DMS53 treated with DMSO at 0.1 percent for 48 hours (cell line): Measurements from ENCODE around the gene ADARB2.

ENCODE experiments used
- DNase-seq: peaks from one replicate; lab custom pipeline; 2025; ENCODE audit not compliant: unreplicated experiment; lab: John Stamatoyannopoulos, UW

Gene ADARB2

DNA sequence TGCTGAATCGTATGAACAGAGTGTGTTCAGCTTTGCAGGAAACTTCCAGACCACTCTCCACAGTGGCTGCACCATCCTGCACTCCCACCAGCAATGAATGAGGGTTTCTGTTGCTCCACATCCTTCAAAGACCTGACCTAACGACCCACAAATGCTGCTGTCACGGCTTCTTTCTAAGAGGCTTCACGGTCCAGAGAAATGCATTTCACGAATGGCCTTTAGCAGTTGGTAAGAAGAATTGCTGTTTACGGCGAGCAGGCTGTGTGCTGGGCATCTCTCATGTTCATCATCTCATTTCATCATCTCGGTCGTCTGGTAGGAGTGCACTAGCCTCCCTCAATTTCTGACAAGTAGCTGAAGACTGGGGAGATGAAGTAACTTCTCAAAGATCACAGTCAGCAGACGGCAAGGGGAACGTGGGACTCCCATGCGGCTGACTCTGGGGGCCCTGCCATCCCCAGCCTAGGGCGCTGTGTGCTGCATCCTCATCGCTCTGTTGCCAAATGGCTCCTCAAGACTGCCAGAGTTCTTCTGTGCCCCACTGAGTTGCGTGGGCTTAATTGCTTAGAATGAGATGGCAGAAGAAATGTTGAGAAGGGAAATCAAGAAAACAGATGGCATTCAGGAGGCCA, 72.9 kb downstream of the ADARB2 start:
- no peak for DNase-seq

DNA sequence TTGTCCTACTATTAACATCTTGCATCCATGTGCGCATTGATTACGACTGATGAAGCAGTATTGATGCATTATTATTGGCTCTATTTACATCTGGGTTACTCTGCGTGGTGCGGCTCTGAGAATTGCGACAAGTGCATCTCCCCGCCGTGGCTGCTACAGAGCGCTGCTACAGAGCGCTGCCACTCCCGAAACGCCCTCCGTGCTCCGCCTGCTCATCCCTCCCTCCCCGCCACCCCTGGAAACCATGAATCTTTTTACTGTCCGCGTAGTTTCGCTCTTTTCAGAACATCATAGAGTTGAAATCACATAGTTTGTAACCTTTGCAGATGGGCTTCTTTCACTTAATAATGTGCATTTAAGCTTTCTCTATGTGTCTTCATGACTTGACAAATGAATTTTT, 74.1 kb downstream of the ADARB2 start:
- no peak for DNase-seq

DNA sequence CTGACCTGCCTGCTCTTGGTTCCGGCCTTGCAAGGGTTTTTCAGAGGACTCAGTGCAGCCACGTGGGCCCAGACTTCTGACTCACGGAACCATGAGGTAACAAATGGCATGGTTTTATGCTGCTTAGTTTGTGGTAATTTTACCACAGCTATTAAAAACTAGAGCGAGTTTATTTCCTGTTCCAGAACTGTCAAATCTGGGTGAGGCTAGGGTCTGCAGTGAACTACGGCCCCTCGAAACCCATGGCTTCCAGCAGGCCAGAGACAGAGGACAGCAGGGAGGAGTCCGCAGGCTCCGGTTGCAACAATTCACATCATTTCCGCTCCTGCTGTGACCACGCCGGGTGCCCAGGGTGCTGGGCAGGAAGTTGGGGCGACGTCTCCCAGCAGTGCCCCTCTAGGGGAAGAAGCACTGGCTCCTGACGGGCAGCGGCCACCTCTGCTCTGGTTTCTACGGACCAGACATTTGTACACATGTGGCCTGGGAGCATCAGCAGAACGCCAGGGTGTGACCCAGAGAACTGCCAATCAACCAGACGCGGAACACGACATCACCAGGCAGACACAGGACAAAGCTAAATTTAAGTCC, 74.8 kb downstream of the ADARB2 start:
- DNase-seq, result no peak

DNA sequence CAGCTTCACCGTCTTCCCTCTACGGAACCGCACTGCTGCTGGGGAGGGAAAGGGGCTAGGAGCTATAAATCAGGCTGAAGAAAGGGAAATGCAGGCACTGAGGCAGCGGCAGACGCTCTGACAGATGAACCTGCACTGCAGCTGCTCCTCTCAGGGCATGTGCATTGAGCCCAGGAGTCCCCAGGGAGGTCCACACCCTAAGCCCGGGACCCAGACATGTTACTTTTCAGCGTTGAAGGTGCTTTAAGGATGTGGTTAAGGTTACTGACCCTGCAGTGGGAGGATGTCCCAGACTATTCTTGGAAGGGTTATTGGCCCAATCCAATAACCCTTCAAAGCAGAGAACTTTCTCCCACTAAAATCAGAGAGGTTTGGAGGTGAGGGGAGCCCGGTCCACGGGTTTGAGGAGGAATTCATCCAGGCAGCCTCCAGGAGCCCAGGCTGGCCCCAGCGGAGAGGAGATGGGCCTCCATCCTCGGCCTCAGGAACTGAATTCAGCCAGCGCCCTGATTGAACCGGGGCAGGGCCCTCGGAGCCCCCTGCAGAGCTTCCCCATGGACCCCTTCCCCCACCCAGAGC, 75.4 kb downstream of the ADARB2 start:
- DNase-seq, result no peak

DNA sequence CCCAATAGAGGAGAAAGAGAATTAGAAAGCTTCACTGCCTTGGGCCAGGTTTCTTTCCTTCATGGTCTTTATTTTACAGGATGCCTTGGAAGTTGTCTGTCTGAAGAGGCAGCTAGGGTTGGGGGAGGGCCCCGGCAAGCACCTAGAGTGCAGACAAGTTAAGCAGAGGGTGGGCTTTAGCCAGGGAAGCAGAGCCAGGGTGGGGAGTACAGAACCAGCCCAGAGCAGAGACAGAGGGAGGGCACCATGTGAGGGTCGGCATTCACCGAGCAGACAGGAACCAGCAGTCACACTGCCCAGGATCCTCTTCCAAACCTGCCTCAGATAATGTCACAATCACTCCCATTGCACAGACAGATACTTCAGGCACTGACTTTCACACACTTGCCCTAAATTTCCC, 75.9 kb downstream of the ADARB2 start:
- no peak for DNase-seq

DNA sequence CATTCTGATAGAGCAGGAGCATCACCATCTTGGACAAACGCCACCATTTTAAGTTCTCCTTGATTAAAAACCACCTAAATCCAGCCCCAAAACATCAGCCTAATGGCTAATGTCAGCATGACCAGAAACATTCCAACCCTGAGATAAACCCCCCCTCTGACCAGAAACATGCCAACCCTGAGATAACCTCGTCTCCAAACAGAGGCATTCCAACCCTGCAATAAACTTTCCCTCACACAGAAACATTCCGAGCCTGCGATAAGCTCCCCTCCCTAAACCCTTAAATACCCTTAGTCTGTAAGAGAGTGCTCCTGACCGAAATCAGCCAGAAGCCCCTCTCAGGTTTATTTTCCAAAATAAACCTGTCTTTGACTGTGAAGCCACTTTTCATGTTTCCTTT, 76.5 kb downstream of the ADARB2 start:
- no peak for DNase-seq

DNA sequence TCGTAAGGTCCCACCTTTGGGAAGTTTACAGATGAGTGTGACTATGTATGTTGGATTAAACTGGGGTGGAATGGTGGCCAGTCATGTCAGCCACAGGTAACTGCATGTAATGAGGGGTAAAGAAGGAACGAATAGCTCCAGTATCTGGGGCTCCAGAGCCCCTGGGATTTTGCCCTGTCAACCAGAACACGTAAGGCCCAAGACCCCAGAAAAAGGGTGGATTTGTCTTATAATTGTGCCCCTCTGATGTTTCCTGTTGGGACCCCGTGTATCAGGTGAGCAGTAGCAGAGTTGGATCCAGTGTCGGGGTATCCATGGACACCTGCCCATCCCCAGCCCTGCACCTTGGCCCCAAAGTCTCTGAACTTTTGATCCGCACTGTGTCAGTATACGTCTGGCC, 76.9 kb downstream of the ADARB2 start:
- no peak for DNase-seq

DNA sequence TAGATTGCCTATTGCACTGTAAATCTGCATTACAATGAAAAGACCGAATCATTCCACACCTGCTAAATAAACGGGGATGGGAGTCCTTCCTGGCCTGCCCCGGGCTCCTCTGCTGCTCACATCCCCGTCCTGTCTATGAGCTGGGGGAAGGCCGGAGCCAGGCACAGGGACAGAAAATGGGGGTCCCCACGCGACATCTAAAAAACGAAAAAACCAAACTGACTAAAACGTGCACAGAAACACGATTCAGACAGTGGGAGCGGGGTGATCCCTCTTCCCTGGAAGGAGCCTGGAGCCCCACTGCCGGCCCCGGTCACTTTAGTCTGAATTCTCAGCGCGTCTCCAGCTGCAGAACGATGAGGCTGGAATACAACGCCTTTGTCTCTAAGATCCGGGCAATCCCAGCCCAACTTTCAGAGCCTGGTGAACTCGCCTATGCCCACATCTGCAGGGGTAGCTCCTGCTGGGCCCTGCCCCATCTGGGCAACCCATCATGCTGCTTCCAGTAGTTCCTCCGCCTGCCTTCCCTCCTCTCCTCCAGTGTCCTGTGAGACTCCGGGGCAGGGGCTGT, 78.0 kb downstream of the ADARB2 start:
- DNase-seq, result no peak

DNA sequence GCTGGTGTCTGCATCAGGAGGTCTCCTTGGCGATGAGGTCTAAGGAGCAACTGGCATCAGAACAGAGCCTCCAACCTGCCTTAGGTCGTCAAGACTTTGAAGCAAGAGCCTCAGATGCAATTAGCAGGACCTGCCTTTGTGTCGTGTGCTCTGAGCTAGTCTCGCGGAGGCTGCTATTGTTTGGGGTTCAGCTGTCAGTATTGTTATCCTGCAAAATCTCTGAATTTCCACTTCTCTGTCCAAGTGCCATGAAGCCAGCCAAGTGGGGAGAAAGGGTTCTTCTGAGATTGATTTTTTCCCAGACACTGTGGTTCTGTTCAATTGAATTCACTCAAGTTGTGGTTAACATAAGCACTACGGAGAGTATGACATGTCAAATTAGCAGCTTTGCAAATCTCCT, 78.7 kb downstream of the ADARB2 start:
- DNase-seq, result no peak

DNA sequence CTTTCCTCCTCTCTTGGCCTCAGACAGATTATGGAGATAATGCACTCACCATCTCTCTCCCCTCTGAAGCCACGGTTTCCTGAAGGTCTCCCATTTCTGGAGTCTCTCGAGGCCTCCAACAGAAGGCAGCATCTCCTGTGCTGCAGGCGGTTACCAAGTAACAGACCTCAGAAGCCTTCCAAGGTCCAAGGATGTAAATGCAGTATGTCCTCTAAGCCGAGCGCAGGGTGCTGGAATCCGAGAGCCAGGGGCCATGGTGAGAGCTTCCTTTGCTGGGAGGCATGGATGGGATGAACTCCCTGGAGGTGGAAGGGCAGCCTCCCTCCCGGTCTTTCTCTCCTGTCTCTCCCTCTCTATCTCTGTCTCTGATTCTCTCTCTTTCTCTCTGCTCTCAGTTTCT, 79.8 kb downstream of the ADARB2 start:
- DNase-seq, result no peak

DNA sequence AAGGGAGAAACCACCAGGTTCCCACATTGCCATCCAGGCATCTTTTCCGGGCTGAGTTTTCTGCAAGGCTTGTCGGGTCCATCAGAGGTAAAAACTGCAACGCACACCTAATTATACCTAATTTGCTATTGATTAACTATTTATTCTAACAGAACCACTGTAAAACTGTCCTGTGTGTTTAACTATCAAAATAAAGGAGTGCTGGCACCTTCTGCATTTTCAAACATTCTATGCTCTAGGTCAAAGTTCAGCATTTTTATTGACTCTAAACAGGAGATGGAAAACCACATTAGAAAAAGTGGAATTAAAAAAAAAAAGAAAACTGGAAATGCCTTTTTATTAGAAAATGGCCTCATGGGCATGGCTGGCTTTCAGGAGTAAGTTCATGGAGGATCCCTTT, 82.0 kb downstream of the ADARB2 start:
- DNase-seq, result no peak

DNA sequence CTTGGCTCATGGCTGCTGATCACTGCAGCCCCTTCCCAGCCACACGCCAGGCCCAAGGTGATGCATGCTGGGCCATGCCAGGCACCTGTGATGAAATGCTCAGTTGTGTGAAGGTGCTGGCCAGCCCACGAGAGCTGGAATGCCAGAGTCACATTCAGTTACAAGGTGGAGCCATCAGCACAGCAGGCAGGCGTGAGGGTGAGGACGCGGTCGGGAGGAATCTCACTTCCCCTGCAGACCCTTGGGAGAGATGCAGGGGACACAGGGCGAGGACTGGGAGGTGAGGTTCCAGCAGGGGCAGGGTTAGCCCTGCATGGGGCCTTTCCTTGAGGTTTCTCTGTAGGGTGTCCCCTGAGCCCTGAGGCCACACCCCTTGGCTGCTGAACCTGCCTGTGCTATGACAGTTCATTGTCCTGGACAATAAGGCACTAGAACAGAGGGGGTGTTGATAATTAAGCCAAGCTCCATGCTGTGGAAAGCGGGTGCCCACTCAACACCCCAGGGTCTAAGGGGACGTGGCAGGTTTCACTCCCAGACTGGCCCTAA, 82.4 kb downstream of the ADARB2 start:
- no peak for DNase-seq

DNA sequence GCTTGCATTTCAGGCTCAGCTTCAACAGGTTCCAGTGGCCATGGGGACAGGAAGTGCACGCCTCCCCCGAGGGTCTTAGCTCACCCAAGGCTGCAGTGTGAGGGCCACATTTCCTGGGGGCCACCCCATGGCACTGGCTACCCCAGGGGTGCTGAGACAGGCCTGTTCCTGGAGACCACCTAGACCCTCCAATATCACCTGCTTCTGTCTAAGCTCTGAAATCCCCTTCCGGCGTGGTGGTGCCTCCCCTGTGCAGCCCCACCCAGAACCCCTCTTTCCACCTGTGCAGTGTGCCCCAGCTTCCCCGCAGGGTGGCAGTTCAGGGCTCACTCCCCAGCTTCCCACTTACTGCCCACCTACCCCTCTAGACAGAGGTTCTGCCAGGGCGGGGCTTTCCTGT, 83.1 kb downstream of the ADARB2 start:
- DNase-seq, result no peak

DNA sequence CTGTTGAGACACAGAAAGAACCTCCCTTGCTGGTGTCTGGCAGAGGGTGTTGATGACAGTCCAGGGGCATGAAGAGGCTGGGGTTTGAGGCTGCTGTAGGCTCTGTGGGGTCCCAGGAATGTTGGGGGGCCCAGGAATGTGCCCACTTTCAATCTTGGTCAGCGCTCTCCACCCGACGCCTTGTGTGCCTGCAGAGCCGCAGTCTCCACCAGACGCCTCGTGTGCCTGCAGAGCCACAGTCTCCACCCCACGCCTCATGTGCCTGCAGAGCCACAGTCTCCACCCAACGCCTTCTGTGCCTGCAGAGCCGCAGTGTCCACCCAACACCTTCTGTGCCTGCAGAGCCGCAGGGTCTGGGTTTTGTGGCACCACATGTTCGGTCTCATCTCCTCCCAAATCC, 84.0 kb downstream of the ADARB2 start:
- no peak for DNase-seq

DNA sequence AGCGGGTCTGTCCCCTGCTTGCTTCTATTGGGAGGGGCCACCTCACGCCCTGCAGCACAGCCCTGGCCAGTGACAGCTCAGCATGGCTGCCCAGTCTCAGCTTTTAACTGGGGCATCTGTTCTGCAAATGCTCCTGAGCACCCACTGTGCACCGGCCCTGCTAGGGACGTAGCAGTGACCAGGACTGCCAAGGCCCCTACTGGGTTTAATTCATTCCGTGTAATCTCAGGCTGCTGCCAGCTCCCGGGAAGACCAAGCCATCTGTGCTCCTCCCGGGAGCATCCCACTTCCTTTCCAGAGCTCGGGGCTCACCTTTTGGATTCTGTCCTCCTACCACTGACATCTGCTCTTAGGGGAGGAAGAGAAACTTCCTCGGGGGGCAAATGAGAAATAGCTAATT, 85.2 kb downstream of the ADARB2 start:
- no peak for DNase-seq

DNA sequence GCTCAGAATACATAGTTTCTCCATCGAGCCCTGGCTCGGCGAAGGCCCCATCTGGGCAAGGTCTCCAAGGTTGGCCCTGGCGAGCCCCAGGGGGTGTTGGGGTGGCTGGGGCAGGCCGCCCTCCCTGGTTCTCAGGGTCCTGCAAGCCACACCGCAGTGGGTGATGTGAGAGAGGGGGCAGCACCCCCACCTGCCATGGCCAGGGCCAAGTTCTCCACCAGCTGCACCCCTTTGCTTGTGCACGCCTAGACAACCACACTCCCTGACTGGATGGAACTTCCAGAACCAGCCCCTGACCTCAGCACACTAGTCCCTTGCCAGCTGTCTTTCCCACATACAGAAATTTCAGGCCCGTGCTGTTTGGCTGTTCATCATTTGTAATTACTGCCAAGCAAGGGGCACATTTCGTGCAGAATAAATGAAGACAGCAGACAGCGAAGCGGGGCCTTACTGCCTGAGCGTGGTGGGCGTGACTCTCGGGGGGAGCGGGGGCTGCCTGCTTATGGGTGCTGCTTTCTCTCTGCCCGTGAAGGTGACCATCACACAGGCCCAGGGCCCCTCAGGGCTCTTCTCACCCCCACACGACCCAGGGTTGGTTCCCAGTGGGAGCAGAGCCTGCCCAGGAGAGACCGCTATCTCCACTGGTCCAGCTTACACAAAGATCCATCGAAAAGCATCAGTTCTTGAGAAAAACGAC, 85.9 kb downstream of the ADARB2 start:
- DNase-seq, result no peak

DNA sequence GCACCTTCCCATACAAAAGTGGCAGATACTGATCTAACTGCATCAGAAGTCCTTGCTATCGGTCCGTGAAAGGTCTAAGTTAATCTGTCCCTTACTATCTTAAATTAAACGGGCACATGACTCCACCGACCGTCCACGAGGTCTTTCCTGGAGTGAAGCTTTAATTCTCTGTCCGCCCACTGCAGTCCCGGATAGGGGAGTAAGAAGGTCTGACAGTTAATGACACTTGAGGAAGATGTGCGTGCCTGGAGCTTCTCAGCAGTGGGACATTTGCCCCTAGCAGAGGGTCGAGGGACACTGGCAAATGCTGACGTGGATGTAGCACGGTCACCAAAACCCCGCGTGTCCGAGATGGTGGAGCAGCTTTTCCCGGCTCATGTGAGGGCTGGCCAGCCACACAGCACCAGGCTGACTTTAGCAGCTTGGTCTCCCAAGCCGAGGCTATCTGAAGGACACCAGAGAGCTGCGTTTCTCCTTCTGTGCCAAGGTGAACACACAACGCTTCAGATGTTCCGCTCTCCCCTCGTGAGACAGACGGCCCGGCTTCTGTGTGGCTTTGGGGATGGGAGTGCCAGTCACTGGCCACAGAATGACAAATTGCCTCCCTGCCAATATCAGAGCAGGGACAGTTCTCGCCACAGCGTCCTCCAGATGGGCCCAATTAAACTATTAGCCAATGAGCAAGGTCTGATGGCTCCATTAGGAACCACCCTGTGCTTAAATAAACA, 86.6 kb downstream of the ADARB2 start:
- no peak for DNase-seq

DNA sequence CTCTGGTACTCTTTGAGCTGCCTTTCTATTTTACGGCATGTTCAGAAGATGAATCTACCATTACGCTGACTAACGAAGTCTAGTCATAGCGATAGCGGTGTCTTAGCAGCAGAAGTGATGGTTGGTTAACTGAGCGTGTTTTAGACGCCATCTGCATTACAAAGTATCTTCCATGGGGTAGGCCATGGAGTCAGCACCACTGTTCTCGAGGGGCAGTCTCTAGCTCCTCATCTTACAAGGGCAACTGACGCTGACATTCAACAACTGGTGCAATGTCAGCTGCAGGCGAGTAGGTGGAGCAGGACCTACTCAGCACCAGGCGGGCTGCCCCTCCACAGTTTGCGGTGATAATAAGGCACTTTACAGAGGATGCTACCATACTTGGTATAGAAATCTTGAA, 88.7 kb downstream of the ADARB2 start:
- DNase-seq, result no peak

DNA sequence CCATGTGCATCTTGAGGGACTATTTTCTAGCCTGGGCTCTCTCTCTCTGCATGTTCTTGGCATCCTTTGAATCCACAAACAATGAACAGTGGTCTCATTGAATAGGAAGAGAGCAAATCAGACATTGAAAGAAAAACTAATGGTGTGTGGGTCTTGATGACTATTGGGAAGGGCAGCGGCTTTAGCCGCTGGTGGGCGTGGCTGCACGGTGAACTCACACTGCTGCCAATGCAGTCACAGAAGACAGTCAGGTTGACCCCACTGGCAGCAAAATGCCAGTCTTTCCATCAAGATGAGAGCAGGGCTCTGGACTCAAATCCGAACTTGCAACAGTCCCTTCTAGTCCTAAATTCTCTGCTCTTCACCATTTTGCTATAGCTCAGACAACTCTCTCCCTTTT, 91.0 kb downstream of the ADARB2 start:
- DNase-seq, result no peak

DNA sequence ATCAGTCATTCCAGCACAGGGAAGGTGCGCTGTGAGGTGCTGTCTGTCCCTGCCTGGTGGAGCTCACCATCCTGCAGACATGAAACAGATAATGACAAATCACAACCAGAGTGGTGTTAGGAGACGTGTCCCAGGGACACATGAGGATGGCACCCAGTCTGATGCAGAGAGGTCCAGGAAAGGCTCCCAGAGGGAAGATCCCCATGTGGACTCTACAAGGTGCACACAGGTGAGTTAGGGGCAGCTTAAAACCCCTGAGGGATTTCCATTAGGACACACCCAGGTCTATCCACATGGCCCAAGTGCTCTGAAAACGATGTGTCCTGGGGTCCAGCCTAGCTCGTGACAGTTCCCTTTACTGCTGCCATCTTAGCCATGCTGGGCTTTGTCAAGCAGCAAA, 91.4 kb downstream of the ADARB2 start:
- no peak for DNase-seq

DNA sequence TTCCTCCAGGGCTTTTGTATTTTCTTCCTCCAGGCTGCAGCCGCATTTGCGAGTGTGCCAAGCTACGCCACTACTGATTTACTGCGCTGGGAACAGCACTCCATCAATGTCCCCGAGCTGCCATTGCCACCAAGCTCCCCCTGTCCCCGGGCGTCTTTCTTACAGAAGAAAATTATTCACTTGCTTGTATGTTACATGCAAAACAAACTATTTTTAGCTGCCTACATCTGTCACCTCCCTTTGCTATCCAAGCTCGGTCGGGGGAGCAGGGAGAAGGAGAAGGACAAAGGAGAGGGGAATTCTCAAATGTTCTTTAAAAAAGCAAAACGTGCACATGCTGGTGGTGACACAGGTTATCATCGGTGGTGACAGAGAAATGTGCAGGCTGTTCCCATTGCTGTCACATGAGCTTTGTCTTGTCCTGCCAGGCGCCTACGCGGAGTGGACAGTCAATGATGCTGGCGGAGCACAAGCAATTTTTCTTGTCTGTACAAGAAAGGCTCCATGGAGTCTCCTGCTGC, 93.1 kb downstream of the ADARB2 start:
- DNase-seq, result no peak
